ENCODE data around the gene SECISBP2. TPM values are rescaled to one million over a fixed set of nuclear protein-coding genes. Genes with fewer than 3 reads are reported as not detected.

Gene SECISBP2, protein sequence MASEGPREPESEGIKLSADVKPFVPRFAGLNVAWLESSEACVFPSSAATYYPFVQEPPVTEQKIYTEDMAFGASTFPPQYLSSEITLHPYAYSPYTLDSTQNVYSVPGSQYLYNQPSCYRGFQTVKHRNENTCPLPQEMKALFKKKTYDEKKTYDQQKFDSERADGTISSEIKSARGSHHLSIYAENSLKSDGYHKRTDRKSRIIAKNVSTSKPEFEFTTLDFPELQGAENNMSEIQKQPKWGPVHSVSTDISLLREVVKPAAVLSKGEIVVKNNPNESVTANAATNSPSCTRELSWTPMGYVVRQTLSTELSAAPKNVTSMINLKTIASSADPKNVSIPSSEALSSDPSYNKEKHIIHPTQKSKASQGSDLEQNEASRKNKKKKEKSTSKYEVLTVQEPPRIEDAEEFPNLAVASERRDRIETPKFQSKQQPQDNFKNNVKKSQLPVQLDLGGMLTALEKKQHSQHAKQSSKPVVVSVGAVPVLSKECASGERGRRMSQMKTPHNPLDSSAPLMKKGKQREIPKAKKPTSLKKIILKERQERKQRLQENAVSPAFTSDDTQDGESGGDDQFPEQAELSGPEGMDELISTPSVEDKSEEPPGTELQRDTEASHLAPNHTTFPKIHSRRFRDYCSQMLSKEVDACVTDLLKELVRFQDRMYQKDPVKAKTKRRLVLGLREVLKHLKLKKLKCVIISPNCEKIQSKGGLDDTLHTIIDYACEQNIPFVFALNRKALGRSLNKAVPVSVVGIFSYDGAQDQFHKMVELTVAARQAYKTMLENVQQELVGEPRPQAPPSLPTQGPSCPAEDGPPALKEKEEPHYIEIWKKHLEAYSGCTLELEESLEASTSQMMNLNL
- polyA plus RNA-seq (2013, experiment 1 of 2) = 20.4 TPM
- 18.6 TPM for polyA plus RNA-seq (2013, experiment 2 of 2)

- Histone ChIP-seq H3K9ac (ENCODE audit: low read length) (peak within 1 kb of the TSS; percentile 96), H3K14ac (ENCODE audit: low read length in 2 of 2) (no peak within 1 kb of the TSS), H3K4me1 (ENCODE audit: control insufficient read depth, insufficient read depth, low read depth, low read length) (peaks cover 7% of the 10 kb centered on the region), H2AFZ (ENCODE audit: low read depth, low read length) (peak within 1 kb of the TSS; percentile 97), H3K18ac (ENCODE audit: low read depth in 1 of 2, low read length in 2 of 2) (peak within 1 kb of the TSS; percentile 98 to 99), H2BK15ac (ENCODE audit: low read depth, poor library complexity, severe bottlenecking) (peak within 1 kb of the TSS; percentile 92), H3K4me3 (ENCODE audit: insufficient read depth in 1 of 2, low read depth in 1 of 2, low read length in 2 of 2) (peak within 1 kb of the TSS; percentile 91 to 93), H3K79me1 (replicated peaks; ENCODE audit: low read length, poor library complexity, severe bottlenecking) (peaks cover 10% of the 10 kb centered on the region), H3K27me3 (ENCODE audit: control insufficient read depth in 1 of 2, insufficient read depth in 1 of 2, low read length in 2 of 2) (no peaks in the 10 kb centered on the region), H3K36me3 (ENCODE audit: control insufficient read depth in 1 of 2, insufficient read depth in 2 of 2, low read depth in 1 of 2, low read length in 2 of 2) (peaks cover 0 to 30% of the 10 kb centered on the region in 2 experiments), H4K8ac (ENCODE audit: low read length) (peak within 1 kb of the TSS; percentile 98), H4K91ac (ENCODE audit: low read length) (peak within 1 kb of the TSS; percentile 99), H2BK120ac (ENCODE audit: low read depth, low read length) (peak within 1 kb of the TSS; percentile 88), H2AK5ac (ENCODE audit: low read length, severe bottlenecking) (peak within 1 kb of the TSS; percentile 91), H3K9me3 (ENCODE audit: control insufficient read depth, low read length) (no peaks in the 10 kb centered on the region), H2BK5ac (ENCODE audit: low read depth, low read length, poor library complexity, severe bottlenecking) (peak within 1 kb of the TSS; percentile 100), H3K27ac (ENCODE audit: low read length, poor library complexity, severe bottlenecking) (peak within 1 kb of the TSS; percentile 98), H3K4me2 (ENCODE audit: low read length, poor library complexity, severe bottlenecking) (peak within 1 kb of the TSS; percentile 90), H2BK12ac (ENCODE audit: low read length in 2 of 2) (peak within 1 kb of the TSS in 1 of 2 experiments; percentile 31), H3K23ac (ENCODE audit: low read length in 2 of 2) (peak within 1 kb of the TSS in 1 of 2 experiments; percentile 83), H3K4ac (ENCODE audit: low read depth in 1 of 2, low read length in 2 of 2) (peak within 1 kb of the TSS; percentile 91 to 99)
- under 1% methylated on average over 67 of the region's 91 CpGs for WGBS
- peak; percentile 98 for DNase-seq
Observed at GRCh38 chr9:89318123-89319014, at the start of gene SECISBP2. Gene SECISBP2, plus strand, starts transcription at chr9:89318500. Its CDS starts 77 bp downstream, at chr9:89318577.

GRCh38 chr9:89273528-89274279 is 44.6 kb upstream of the SECISBP2 start:
- H2AK5ac ChIP-seq (ENCODE audit: low read length, severe bottlenecking) = no peak overlapping the region
- H2BK12ac ChIP-seq (ENCODE audit: low read length in 2 of 2) = no peak overlapping the region
- H3K23ac ChIP-seq (ENCODE audit: low read length in 2 of 2) = no peak overlapping the region
- no peak overlapping the region for H2BK120ac ChIP-seq (ENCODE audit: low read depth, low read length)
- no peak overlapping the region for H2BK15ac ChIP-seq (ENCODE audit: low read depth, poor library complexity, severe bottlenecking)
- no peak overlapping the region for H4K8ac ChIP-seq (ENCODE audit: low read length)
- no peaks in the 10 kb centered on the region for H3K4me1 ChIP-seq (ENCODE audit: control insufficient read depth, insufficient read depth, low read depth, low read length)
- H3K27me3 ChIP-seq (ENCODE audit: control insufficient read depth in 1 of 2, insufficient read depth in 1 of 2, low read length in 2 of 2) = no peaks in the 10 kb centered on the region
- no peak overlapping the region for H4K91ac ChIP-seq (ENCODE audit: low read length)
- H2AFZ ChIP-seq (ENCODE audit: low read depth, low read length) = no peak overlapping the region
- no peak overlapping the region for H3K9ac ChIP-seq (ENCODE audit: low read length)
- 78% methylated on average over 3 of the region's 3 CpGs for WGBS
- no peak overlapping the region for H3K4ac ChIP-seq (ENCODE audit: low read depth in 1 of 2, low read length in 2 of 2)
- no peak overlapping the region for H3K4me2 ChIP-seq (ENCODE audit: low read length, poor library complexity, severe bottlenecking)
- peak overlapping the region in 1 of 2 experiments; percentile 48 for H3K4me3 ChIP-seq (ENCODE audit: insufficient read depth in 1 of 2, low read depth in 1 of 2, low read length in 2 of 2)
- no peak for DNase-seq
- H3K27ac ChIP-seq (ENCODE audit: low read length, poor library complexity, severe bottlenecking) = no peak overlapping the region
- H3K79me1 ChIP-seq (replicated peaks; ENCODE audit: low read length, poor library complexity, severe bottlenecking) = no peaks in the 10 kb centered on the region
- H3K14ac ChIP-seq (ENCODE audit: low read length in 2 of 2) = no peak overlapping the region
- H3K18ac ChIP-seq (ENCODE audit: low read depth in 1 of 2, low read length in 2 of 2) = no peak overlapping the region
- H3K9me3 ChIP-seq (ENCODE audit: control insufficient read depth, low read length) = peaks cover 34% of the 10 kb centered on the region
- H3K36me3 ChIP-seq (ENCODE audit: control insufficient read depth in 1 of 2, insufficient read depth in 2 of 2, low read depth in 1 of 2, low read length in 2 of 2) = no peaks in the 10 kb centered on the region
- H2BK5ac ChIP-seq (ENCODE audit: low read depth, low read length, poor library complexity, severe bottlenecking) = no peak overlapping the region

- no peak overlapping the region for H3K4me2 ChIP-seq (ENCODE audit: low read length, poor library complexity, severe bottlenecking)
- no peak overlapping the region for H2BK15ac ChIP-seq (ENCODE audit: low read depth, poor library complexity, severe bottlenecking)
- H4K8ac ChIP-seq (ENCODE audit: low read length) = peak overlapping the region; percentile 47
- no peak overlapping the region for H2AK5ac ChIP-seq (ENCODE audit: low read length, severe bottlenecking)
- no peak overlapping the region for H3K4me3 ChIP-seq (ENCODE audit: insufficient read depth in 1 of 2, low read depth in 1 of 2, low read length in 2 of 2)
- H3K23ac ChIP-seq (ENCODE audit: low read length in 2 of 2) = no peak overlapping the region
- H3K9ac ChIP-seq (ENCODE audit: low read length) = no peak overlapping the region
- WGBS = 46% methylated on average over 5 of the region's 5 CpGs
- H3K27me3 ChIP-seq (ENCODE audit: control insufficient read depth in 1 of 2, insufficient read depth in 1 of 2, low read length in 2 of 2) = no peaks in the 10 kb centered on the region
- H3K18ac ChIP-seq (ENCODE audit: low read depth in 1 of 2, low read length in 2 of 2) = peak overlapping the region in 1 of 2 experiments; percentile 24
- no peak overlapping the region for H3K14ac ChIP-seq (ENCODE audit: low read length in 2 of 2)
- no peaks in the 10 kb centered on the region for H3K36me3 ChIP-seq (ENCODE audit: control insufficient read depth in 1 of 2, insufficient read depth in 2 of 2, low read depth in 1 of 2, low read length in 2 of 2)
- H2BK120ac ChIP-seq (ENCODE audit: low read depth, low read length) = no peak overlapping the region
- DNase-seq = peak; percentile 99
- no peak overlapping the region for H2BK5ac ChIP-seq (ENCODE audit: low read depth, low read length, poor library complexity, severe bottlenecking)
- H3K79me1 ChIP-seq (replicated peaks; ENCODE audit: low read length, poor library complexity, severe bottlenecking) = no peaks in the 10 kb centered on the region
- no peak overlapping the region for H2AFZ ChIP-seq (ENCODE audit: low read depth, low read length)
- peaks cover 34% of the 10 kb centered on the region for H3K9me3 ChIP-seq (ENCODE audit: control insufficient read depth, low read length)
- no peak overlapping the region for H2BK12ac ChIP-seq (ENCODE audit: low read length in 2 of 2)
- no peak overlapping the region for H4K91ac ChIP-seq (ENCODE audit: low read length)
- H3K27ac ChIP-seq (ENCODE audit: low read length, poor library complexity, severe bottlenecking) = no peak overlapping the region
- H3K4ac ChIP-seq (ENCODE audit: low read depth in 1 of 2, low read length in 2 of 2) = no peak overlapping the region
- no peaks in the 10 kb centered on the region for H3K4me1 ChIP-seq (ENCODE audit: control insufficient read depth, insufficient read depth, low read depth, low read length)
Observed at GRCh38 chr9:89274838-89275237, 43.5 kb upstream of the SECISBP2 start.
